SK-N-MC (cell line): ENCODE results near the gene MAGI2.

Experiments used
- EZH2 ChIP-seq: fragments of 200-600 bp; sonication (generic); IDR thresholded peaks from one replicate; pipeline ENCODE4 v1.6.1; 2017; ENCODE audit warnings: antibody characterized with exemption
- POLR2AphosphoS5 ChIP-seq: IDR thresholded peaks from 2 replicates; pipeline ENCODE4 v1.6.1; 2012; ENCODE audit warnings: mild to moderate bottlenecking, low read depth, low read length, borderline replicate concordance

- TF ChIP-seq EZH2: no peak
- TF ChIP-seq POLR2AphosphoS5: no peak
Observed at GRCh38 chr7:79060498-79060897, 393.0 kb downstream of the MAGI2 start.
